NCI-H187 treated with DMSO at 0.1 percent for 48 hours (cell line): ENCODE measurements around the gene TRIM44.
"Not testable (repeated sequence)": the region's sequence is repeated elsewhere in the genome, so short reads cannot be mapped to it uniquely, and the experiment has no call there.

Experiments
- DNase-seq: peaks from one replicate; lab custom pipeline; 2025; lab: John Stamatoyannopoulos, UW

TRIM44 gene

GRCh38 chr11:35815556-35816315 is 153.2 kb downstream of the TRIM44 start:
- no peak for DNase-seq

- DNase-seq = no peak
These were observed 158.0 kb downstream of the TRIM44 start for GRCh38 chr11:35820614-35821013.

GRCh38 chr11:35822815-35823495 is 160.4 kb downstream of the TRIM44 start:
- no peak for DNase-seq

- no peak for DNase-seq
These were observed 161.2 kb downstream of the TRIM44 start for GRCh38 chr11:35823742-35824298.

- no peak for DNase-seq
These were observed 162.8 kb downstream of the TRIM44 start for GRCh38 chr11:35825386-35825785.

- no peak for DNase-seq
These were observed 163.4 kb downstream of the TRIM44 start for GRCh38 chr11:35826006-35826405.

- no peak for DNase-seq
These were observed 164.4 kb downstream of the TRIM44 start for GRCh38 chr11:35826949-35827348.

- no peak for DNase-seq
These were observed 173.6 kb downstream of the TRIM44 start for GRCh38 chr11:35836205-35836604.

GRCh38 chr11:35838071-35838470 is 175.5 kb downstream of the TRIM44 start:
- no peak for DNase-seq

- DNase-seq = not testable (repeated sequence)
These were observed 176.3 kb downstream of the TRIM44 start for GRCh38 chr11:35838697-35839367.

GRCh38 chr11:35839368-35840161 is 177.0 kb downstream of the TRIM44 start:
- no peak for DNase-seq

GRCh38 chr11:35841733-35842132 is 179.2 kb downstream of the TRIM44 start:
- no peak for DNase-seq

GRCh38 chr11:35842958-35843357 is 180.4 kb downstream of the TRIM44 start:
- no peak for DNase-seq

- DNase-seq = no peak
These were observed 182.0 kb downstream of the TRIM44 start for GRCh38 chr11:35844579-35844978.

- no peak for DNase-seq
These were observed 183.3 kb downstream of the TRIM44 start for GRCh38 chr11:35845860-35846259.

- DNase-seq = no peak
These were observed 184.3 kb downstream of the TRIM44 start for GRCh38 chr11:35846874-35847273.

- no peak for DNase-seq
These were observed 184.9 kb downstream of the TRIM44 start for GRCh38 chr11:35847473-35847872.

GRCh38 chr11:35848616-35849015 is 186.0 kb downstream of the TRIM44 start:
- no peak for DNase-seq

- no peak for DNase-seq
These were observed 187.6 kb downstream of the TRIM44 start for GRCh38 chr11:35850191-35850590.

- DNase-seq = no peak
These were observed 188.8 kb downstream of the TRIM44 start for GRCh38 chr11:35851342-35851741.

GRCh38 chr11:35852056-35852455 is 189.5 kb downstream of the TRIM44 start:
- DNase-seq = no peak

- no peak for DNase-seq
These were observed 191.4 kb downstream of the TRIM44 start for GRCh38 chr11:35853971-35854370.
